H1 (cell line): ENCODE data around the gene SFT2D1. TPM values are rescaled to one million over a fixed set of nuclear protein-coding genes. Genes with fewer than 3 reads are reported as not detected.

Experiments
- CTCF ChIA-PET: fragments of 300-600 bp; sonication (Branson Sonifier 250); formaldehyde crosslinking; loops from one replicate; lab custom pipeline; 2021; ENCODE audit not compliant: partially characterized antibody; lab: Charles Lee
- POLR2A ChIA-PET: fragments of 300-600 bp; sonication (Branson Sonifier 250); formaldehyde crosslinking; loops from one replicate; lab custom pipeline; 2021; ENCODE audit warnings: inconsistent platforms; ENCODE audit not compliant: partially characterized antibody; lab: Charles Lee
- DNase-seq, 2 experiments: peaks; one replicate each; pipeline versions ENCODE4 v3.0.0 to v3.0.0-alpha.2; 2010 to 2022; ENCODE audit warnings: low spot score in 2 of 2, low read depth in 1 of 2, mixed read lengths in 1 of 2
- FAIRE-seq: peaks from 2 replicates; lab custom pipeline; 2011; peaks lifted over from hg19 to GRCh38; lab: Jason Lieb, UNC
- H2AFZ ChIP-seq: 2 replicates; pipeline ENCODE4 v1.8.1; 2012; ENCODE audit warnings: low read length, inconsistent platforms
- H2AK5ac ChIP-seq: 2 replicates; pipeline ENCODE4 v1.6.1; 2013; ENCODE audit warnings: low read depth, low read length
- H2BK120ac ChIP-seq: replicated peaks from 2 replicates; pipeline ENCODE3; 2013; ENCODE audit warnings: low read depth, low read length, inconsistent platforms
- H2BK12ac ChIP-seq: 2 replicates; pipeline ENCODE4 v1.6.1; 2013; ENCODE audit warnings: low read depth, low read length
- H2BK15ac ChIP-seq: 2 replicates; pipeline ENCODE4 v1.6.1; 2013; ENCODE audit warnings: low read length
- H2BK20ac ChIP-seq: 2 replicates; pipeline ENCODE4 v1.6.1; 2013; ENCODE audit warnings: low read length
- H2BK5ac ChIP-seq: 2 replicates; pipeline ENCODE4 v1.6.1; 2013; ENCODE audit warnings: low read depth, low read length
- H3K14ac ChIP-seq: 2 replicates; pipeline ENCODE4 v1.6.1; 2013; ENCODE audit warnings: inconsistent platforms; ENCODE audit not compliant: insufficient read length
- H3K18ac ChIP-seq: 2 replicates; pipeline ENCODE4 v1.6.1; 2013; ENCODE audit warnings: low read length; ENCODE audit errors: extremely low read depth
- H3K23ac ChIP-seq: 2 replicates; pipeline ENCODE4 v1.6.1; 2013; ENCODE audit warnings: inconsistent platforms; ENCODE audit not compliant: insufficient read length
- H3K23me2 ChIP-seq: 2 replicates; pipeline ENCODE4 v1.6.1; 2013; ENCODE audit warnings: low read depth, low read length
- H3K27ac ChIP-seq: 2 replicates; pipeline ENCODE4 v1.6.1; 2011; ENCODE audit warnings: low read depth, low read length, inconsistent platforms
- H3K27me3 ChIP-seq, 4 experiments: replicated peaks in 1 of 4; 1 replicate in 1 of 4; 2 replicates in 3 of 4; pipeline versions ENCODE4 v1.6.1 to v1.8.1; 2011 to 2013; ENCODE audit warnings: low read length in 3 of 4, mild to moderate bottlenecking in 3 of 4, inconsistent platforms in 2 of 4, mixed read lengths in 2 of 4, moderate library complexity in 1 of 4; ENCODE audit not compliant: control insufficient read depth in 3 of 4, insufficient read depth in 3 of 4; ENCODE audit errors: extremely low read depth in 1 of 4
- H3K36me3 ChIP-seq, 4 experiments: 2 replicates each; pipeline versions ENCODE4 v1.6.1 to v1.8.1; 2011 to 2013; ENCODE audit warnings: mild to moderate bottlenecking in 4 of 4, low read length in 3 of 4, moderate library complexity in 2 of 4, control low read depth in 1 of 4, inconsistent platforms in 1 of 4; ENCODE audit not compliant: insufficient read depth in 4 of 4, control insufficient read depth in 2 of 4
- H3K4ac ChIP-seq: replicated peaks from 2 replicates; pipeline ENCODE3; 2013; ENCODE audit warnings: low read length, low read depth, mixed read lengths, inconsistent platforms; ENCODE audit not compliant: insufficient read length
- H3K4me1 ChIP-seq, 4 experiments: replicated peaks in 1 of 4; 1 replicate in 1 of 4; 2 replicates in 3 of 4; pipeline versions ENCODE4 v1.6.1 to v1.8.1; 2011 to 2013; ENCODE audit warnings: low read length in 3 of 4, inconsistent platforms in 2 of 4, mixed read lengths in 1 of 4; ENCODE audit not compliant: insufficient read depth in 4 of 4, control insufficient read depth in 3 of 4
- H3K4me2 ChIP-seq, 2 experiments: 2 replicates each; pipeline versions ENCODE4 v1.6.1 to v1.8.1; 2011 to 2013; ENCODE audit warnings: low read depth in 2 of 2, low read length in 2 of 2, control low read depth in 1 of 2, inconsistent platforms in 1 of 2, mild to moderate bottlenecking in 1 of 2; ENCODE audit not compliant: insufficient read depth in 1 of 2
- H3K4me3 ChIP-seq, 4 experiments: fragments of 200-600, 300-600 bp in 1 of 4; sonication (generic), shearing (Covaris generic), sonication (Bioruptor Twin) in 1 of 4; 2 replicates each; pipeline versions ENCODE4 v1.5.1 to v1.8.1; 2011 to 2016; ENCODE audit warnings: low read length in 4 of 4, low read depth in 3 of 4, control low read depth in 2 of 4, inconsistent platforms in 2 of 4, mild to moderate bottlenecking in 2 of 4, mixed read lengths in 1 of 4, moderate library complexity in 1 of 4; ENCODE audit not compliant: insufficient read depth in 2 of 4; ENCODE audit errors: extremely low read depth in 1 of 4
- H3K56ac ChIP-seq: replicated peaks from 2 replicates; pipeline ENCODE3; 2013; ENCODE audit warnings: low read depth, mild to moderate bottlenecking, mixed read lengths, low read length, inconsistent platforms; ENCODE audit not compliant: insufficient read length
- H3K79me1 ChIP-seq: 2 replicates; pipeline ENCODE4 v1.6.1; 2013; ENCODE audit warnings: low read depth, low read length, control low read depth
- H3K79me2 ChIP-seq, 2 experiments: 2 replicates each; pipeline versions ENCODE4 v1.6.1 to v1.8.1; 2012 to 2013; ENCODE audit warnings: low read length in 2 of 2, mild to moderate bottlenecking in 2 of 2, inconsistent platforms in 1 of 2; ENCODE audit not compliant: insufficient read depth in 2 of 2, control insufficient read depth in 1 of 2
- H3K9ac ChIP-seq, 4 experiments: replicated peaks in 1 of 4; 1 replicate in 1 of 4; 2 replicates in 3 of 4; pipeline versions ENCODE4 v1.6.1 to v1.8.1; 2011 to 2013; ENCODE audit warnings: low read depth in 3 of 4, low read length in 3 of 4, control low read depth in 2 of 4, mild to moderate bottlenecking in 2 of 4, moderate library complexity in 2 of 4, inconsistent platforms in 1 of 4; ENCODE audit errors: extremely low read depth in 1 of 4
- H3K9me3 ChIP-seq, 2 experiments: 2 replicates each; pipeline versions ENCODE4 v1.6.1 to v1.8.1; 2012 to 2013; ENCODE audit warnings: mild to moderate bottlenecking in 2 of 2, moderate library complexity in 2 of 2, control low read depth in 1 of 2, inconsistent platforms in 1 of 2, low read depth in 1 of 2, low read length in 1 of 2, mixed read lengths in 1 of 2; ENCODE audit not compliant: insufficient read depth in 2 of 2
- H4K20me1 ChIP-seq, 2 experiments: replicated peaks in 1 of 2; 2 replicates each; pipeline versions ENCODE3 to v1.8.1; 2011 to 2013; ENCODE audit warnings: inconsistent platforms in 2 of 2, low read length in 2 of 2, mild to moderate bottlenecking in 1 of 2; ENCODE audit not compliant: insufficient read depth in 2 of 2, control insufficient read depth in 1 of 2
- H4K5ac ChIP-seq: 2 replicates; pipeline ENCODE4 v1.6.1; 2013; ENCODE audit warnings: low read length, low read depth, mixed read lengths, inconsistent platforms; ENCODE audit not compliant: insufficient read length
- H4K8ac ChIP-seq: 2 replicates; pipeline ENCODE4 v1.8.0; 2013; ENCODE audit warnings: mild to moderate bottlenecking, moderate library complexity, low read length, inconsistent platforms; ENCODE audit not compliant: insufficient read depth; ENCODE audit errors: extremely low read depth
- H4K91ac ChIP-seq: replicated peaks from 2 replicates; pipeline ENCODE3; 2013; ENCODE audit warnings: low read length, mixed read lengths, inconsistent platforms; ENCODE audit not compliant: insufficient read length
- BRCA1 ChIP-seq: IDR thresholded peaks from 2 replicates; pipeline ENCODE4 v1.6.1; 2012; ENCODE audit warnings: low read depth, low read length, improper control_type of control experiment
- WGBS, 2 experiments: shearing (Covaris generic) in 1 of 2; methylation state at CpG; one replicate each; pipeline versions ENCODE4 v1.1.6 to v1.1.7; 2013 to 2015; ENCODE audit warnings: low lambda C conversion rate in 2 of 2, mixed read lengths in 2 of 2, inconsistent platforms in 1 of 2, low coverage in 1 of 2, missing lambda C conversion rate in 1 of 2; ENCODE audit not compliant: insufficient replicate concordance in 2 of 2, insufficient coverage in 1 of 2, insufficient read length in 1 of 2; ENCODE audit errors: extremely low coverage in 1 of 2, missing lambda C conversion rate in 1 of 2; 5-methylcytosine and 5-hydroxymethylcytosine counted together
- polyA plus RNA-seq, 7 experiments: library from polyadenylated mRNA; depleted of rRNA in 3 of 7; stranded (reverse) in 5 of 7; unstranded in 2 of 7; fragments of >200 nt in 5 of 7; fragments of 200-250 nt in 2 of 7; gene quantifications; 1 replicate in 5 of 7; 2 replicates in 1 of 7; 4 replicates in 1 of 7; pipeline versions ENCODE4 v1.2.1 to v1.2.3, GENCODE V29; 2011 to 2013; ENCODE audit warnings: missing spikeins in 2 of 7, mixed read lengths in 2 of 7
- total RNA-seq: library from RNA; stranded (reverse); fragmentation: NEBNext Ultra II Directional; extraction: Animal tissue kit (Norgen Biotek cat#: 25700); gene quantifications from 2 replicates; pipeline ENCODE4 v1.2.1, GENCODE V29; 2021
- TF ChIP-seq, protein P1 (sequence below): IDR thresholded peaks from 2 replicates; pipeline ENCODE4 v1.6.1; 2011; ENCODE audit warnings: low read length, improper control_type of control experiment

Gene SFT2D1
- total and polyA plus RNA-seq, 2 of the 8 experiments (the other 6 are each of a cell fraction or from before 2014, with no cell fraction given), result 52.3 to 76.1 TPM

DNA sequence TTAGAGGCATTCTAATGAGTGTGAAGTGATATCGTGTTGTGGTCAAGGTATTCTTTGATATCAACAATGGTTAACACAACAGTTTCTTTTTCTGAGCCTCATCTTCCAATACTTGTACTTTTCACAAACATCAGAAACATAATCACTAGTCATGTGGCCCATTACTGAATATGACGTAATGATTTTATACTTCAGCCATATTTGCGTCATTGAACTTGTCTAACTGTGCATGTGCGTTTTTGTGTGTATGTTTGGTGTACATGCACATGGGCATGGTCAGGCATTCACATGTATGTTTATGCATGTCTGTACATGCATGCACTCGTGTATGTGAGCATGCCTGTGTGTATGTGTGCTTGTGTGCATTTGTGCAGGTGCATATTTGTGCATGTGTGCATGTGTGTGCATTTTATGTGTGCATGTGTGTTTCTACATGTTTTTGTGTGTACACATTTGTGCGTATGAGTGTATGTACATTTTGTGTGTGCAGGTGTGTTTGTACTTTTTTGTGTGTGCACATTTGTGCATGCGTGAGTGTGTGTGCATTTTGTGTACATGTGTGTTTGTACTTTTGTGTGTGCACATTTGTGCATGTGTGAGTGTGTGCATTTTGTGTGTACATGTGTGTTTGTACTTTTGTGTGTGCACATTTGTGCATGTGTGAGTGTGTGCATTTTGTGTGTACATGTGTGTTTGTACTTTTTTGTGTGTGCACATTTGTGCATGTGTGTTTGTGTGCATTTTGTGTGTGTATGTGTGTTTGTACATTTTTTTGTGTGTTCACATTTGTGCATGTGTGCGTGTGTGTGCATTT is 63.6 kb downstream of the SFT2D1 start:
- Histone ChIP-seq H2AFZ (no peak overlapping the region), H3K27me3 (peaks cover 0 to 13% (median 0%) of the 10 kb centered on the region in 4 experiments; a peak in 3 of 7 replicates), H4K91ac (peak overlapping the region; percentile 13), H4K20me1 (peaks cover 0 to 3% of the 10 kb centered on the region in 2 experiments), H4K8ac (no peak overlapping the region), H2AK5ac (no peak overlapping the region), H3K23me2 (no peaks in the 10 kb centered on the region), H2BK12ac (no peak overlapping the region), H3K4ac (no peak overlapping the region), H2BK20ac (no peak overlapping the region), H3K36me3 (no peaks in the 10 kb centered on the region), H3K4me2 (no peak overlapping the region), H3K79me2 (no peaks in the 10 kb centered on the region; a peak in 1 of 4 replicates), H3K4me3 (no peak overlapping the region), H3K14ac (no peak overlapping the region), H4K5ac (no peak overlapping the region), H2BK15ac (no peak overlapping the region), H2BK5ac (no peak overlapping the region; the same call in 1 of the 2 replicates), H3K56ac (no peak overlapping the region), H2BK120ac (no peak overlapping the region), H3K4me1 (no peaks in the 10 kb centered on the region), H3K9ac (no peak overlapping the region; a peak in 1 of 7 replicates), H3K23ac (no peak overlapping the region), H3K9me3 (no peaks in the 10 kb centered on the region), H3K18ac (no peak overlapping the region), H3K27ac (no peak overlapping the region), H3K79me1 (no peaks in the 10 kb centered on the region)
- CTCF ChIA-PET, result interaction anchor here (1.1 to 5.1 kb wide), 4 partner anchors 11 to 121 kb away, joined by 3 to 64 read pairs (median 13); no protein-coding TSS in a partner anchor
- FAIRE-seq (peak; percentile 72), DNase-seq (no peak)
- 80% methylated on average over 8 of the region's 8 CpGs; no CpG with 5 or more reads in 1 of the 2 experiments for WGBS, 2 experiments
- TF ChIP-seq, protein P1, sequence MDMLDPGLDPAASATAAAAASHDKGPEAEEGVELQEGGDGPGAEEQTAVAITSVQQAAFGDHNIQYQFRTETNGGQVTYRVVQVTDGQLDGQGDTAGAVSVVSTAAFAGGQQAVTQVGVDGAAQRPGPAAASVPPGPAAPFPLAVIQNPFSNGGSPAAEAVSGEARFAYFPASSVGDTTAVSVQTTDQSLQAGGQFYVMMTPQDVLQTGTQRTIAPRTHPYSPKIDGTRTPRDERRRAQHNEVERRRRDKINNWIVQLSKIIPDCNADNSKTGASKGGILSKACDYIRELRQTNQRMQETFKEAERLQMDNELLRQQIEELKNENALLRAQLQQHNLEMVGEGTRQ, result no peak
- TF ChIP-seq BRCA1, result no peak
- POLR2A ChIA-PET, result no interaction called here
